Peyer's patch (tissue), 4 donors: ENCODE measurements around the gene DNAJA1. TPM values are rescaled to one million over a fixed set of nuclear protein-coding genes. Genes with fewer than 3 reads are reported as not detected.
"Not testable (repeated sequence)": the region's sequence is repeated elsewhere in the genome, so short reads cannot be mapped to it uniquely, and the experiment has no call there.

Experiments used
- DNase-seq, 3 donors: peaks; one replicate each; pipeline ENCODE4 v3.0.0-alpha.2; 2017 to 2019
- H3K27ac ChIP-seq, 4 donors: fragments of 200-600 bp; sonication (generic); one replicate each; pipeline ENCODE4 v1.5.1; 2016 to 2019
- H3K27me3 ChIP-seq, 2 donors: fragments of 200-600 bp; sonication (generic); one replicate each; pipeline ENCODE4 v1.5.1; 2019
- H3K36me3 ChIP-seq, 3 donors: fragments of 200-600 bp; sonication (generic); one replicate each; pipeline ENCODE4 v1.5.1; 2016 to 2019
- H3K4me1 ChIP-seq, 4 donors: fragments of 200-600 bp; sonication (generic); one replicate each; pipeline ENCODE4 v1.5.1; 2016 to 2019
- H3K4me3 ChIP-seq, 4 donors: fragments of 200-600 bp; sonication (generic); 1 replicate in 3 of 4; 2 replicates in 1 of 4; pipeline ENCODE4 v1.5.1; 2016 to 2019; ENCODE audit warnings: mild to moderate bottlenecking in 1 of 4
- H3K9me3 ChIP-seq, 4 donors: fragments of 200-600 bp; sonication (generic); one replicate each; pipeline ENCODE4 v1.5.1; 2016 to 2019; ENCODE audit warnings: mild to moderate bottlenecking in 1 of 4
- CTCF ChIP-seq, 6 experiments: fragments of 450-650 bp in 4 of 6; fragments of 200-600 bp in 2 of 6; sonication (generic) in 1 of 6; IDR thresholded peaks; one replicate each; pipeline ENCODE4 v1.5.1; 2017 to 2019; ENCODE audit warnings: antibody characterized with exemption in 6 of 6, mild to moderate bottlenecking in 3 of 6, moderate library complexity in 1 of 6
- POLR2A ChIP-seq, 2 donors: fragments of 450-650 bp; IDR thresholded peaks; one replicate each; pipeline ENCODE4 v1.5.1; 2017; ENCODE audit warnings: antibody characterized with exemption in 2 of 2, mild to moderate bottlenecking in 2 of 2, moderate library complexity in 2 of 2
- total RNA-seq, 4 donors: library from RNA; depleted of rRNA; stranded (reverse); fragments of >200 nt; gene quantifications; one replicate each; pipeline ENCODE4 v1.1.0, GENCODE V29; 2016

DNAJA1 gene
- total RNA-seq, 4 donors from 2014 or later: 13.9 to 47.7 (median 43.5) TPM

- no peak for TF ChIP-seq POLR2A (IDR thresholded peaks at IDR 0.05)
- no peak for TF ChIP-seq CTCF (IDR thresholded peaks at IDR 0.05)
- peaks cover 0 to 32% (median 0%) of the 10 kb centered on the region in 3 donors for H3K36me3 ChIP-seq
- no peak for DNase-seq
These were observed 32.4 kb upstream of the DNAJA1 start for GRCh38 chr9:32992595-32993238.

GRCh38 chr9:33000682-33001055, 24.4 kb upstream of the DNAJA1 start:
- H3K36me3 ChIP-seq: peaks cover 0 to 15% (median 0%) of the 10 kb centered on the region in 3 donors
- H3K9me3 ChIP-seq, DNase-seq, H3K27me3 ChIP-seq: not testable (repeated sequence)
- peak overlapping the region; percentile 70 to 85 (median 76) for H3K4me3 ChIP-seq
- peaks cover 0 to 12% (median 0%) of the 10 kb centered on the region in 4 donors for H3K4me1 ChIP-seq
- peak overlapping the region; percentile 81 to 94 (median 88) for H3K27ac ChIP-seq

More at GRCh38 chr9:32992595-32993238, 32.4 kb upstream of the DNAJA1 start:
- no peaks in the 10 kb centered on the region for H3K4me1 ChIP-seq
- no peaks in the 10 kb centered on the region for H3K9me3 ChIP-seq
- no peak overlapping the region for H3K4me3 ChIP-seq
- H3K27ac ChIP-seq: no peak overlapping the region
- no peaks in the 10 kb centered on the region for H3K27me3 ChIP-seq

- H3K27ac ChIP-seq, H3K4me1 ChIP-seq, H3K9me3 ChIP-seq, H3K4me3 ChIP-seq, H3K27me3 ChIP-seq, DNase-seq, H3K36me3 ChIP-seq: not testable (repeated sequence)
These were observed 19.7 kb upstream of the DNAJA1 start for GRCh38 chr9:33005335-33005734.

- Histone ChIP-seq H3K27ac (no peak overlapping the region), H3K4me1 (no peaks in the 10 kb centered on the region), H3K36me3 (no peaks in the 10 kb centered on the region), H3K9me3 (no peaks in the 10 kb centered on the region), H3K4me3 (no peak overlapping the region), H3K27me3 (no peaks in the 10 kb centered on the region)
- TF ChIP-seq POLR2A (IDR thresholded peaks at IDR 0.05) (no peak), CTCF (IDR thresholded peaks at IDR 0.05) (no peak)
- DNase-seq: no peak
These were observed 17.3 kb upstream of the DNAJA1 start for GRCh38 chr9:33007755-33008154.

- H3K27ac ChIP-seq: no peak overlapping the region
- TF ChIP-seq CTCF (IDR thresholded peaks at IDR 0.05) (no peak), POLR2A (IDR thresholded peaks at IDR 0.05) (no peak)
- H3K4me3 ChIP-seq: no peak overlapping the region
- no peaks in the 10 kb centered on the region for H3K9me3 ChIP-seq
- H3K27me3 ChIP-seq: no peaks in the 10 kb centered on the region
- H3K4me1 ChIP-seq: no peaks in the 10 kb centered on the region
- no peaks in the 10 kb centered on the region for H3K36me3 ChIP-seq
- DNase-seq: no peak
These were observed 13.2 kb upstream of the DNAJA1 start for GRCh38 chr9:33011831-33012230.

GRCh38 chr9:33012328-33013069, 12.6 kb upstream of the DNAJA1 start:
- H3K27ac ChIP-seq: no peak overlapping the region
- H3K4me3 ChIP-seq: no peak overlapping the region
- H3K27me3 ChIP-seq: no peaks in the 10 kb centered on the region
- no peak for TF ChIP-seq CTCF (IDR thresholded peaks at IDR 0.05)
- no peak for TF ChIP-seq POLR2A (IDR thresholded peaks at IDR 0.05)
- DNase-seq: no peak
- H3K9me3 ChIP-seq: no peaks in the 10 kb centered on the region
- no peaks in the 10 kb centered on the region for H3K4me1 ChIP-seq
- H3K36me3 ChIP-seq: no peaks in the 10 kb centered on the region
